ENCODE measurements around the gene TRIM27. TPM values are rescaled to one million over a fixed set of nuclear protein-coding genes. Genes with fewer than 3 reads are reported as not detected.

Gene TRIM27
- total RNA-seq, 1 donor from 2014 or later: 64.8 TPM

DNA sequence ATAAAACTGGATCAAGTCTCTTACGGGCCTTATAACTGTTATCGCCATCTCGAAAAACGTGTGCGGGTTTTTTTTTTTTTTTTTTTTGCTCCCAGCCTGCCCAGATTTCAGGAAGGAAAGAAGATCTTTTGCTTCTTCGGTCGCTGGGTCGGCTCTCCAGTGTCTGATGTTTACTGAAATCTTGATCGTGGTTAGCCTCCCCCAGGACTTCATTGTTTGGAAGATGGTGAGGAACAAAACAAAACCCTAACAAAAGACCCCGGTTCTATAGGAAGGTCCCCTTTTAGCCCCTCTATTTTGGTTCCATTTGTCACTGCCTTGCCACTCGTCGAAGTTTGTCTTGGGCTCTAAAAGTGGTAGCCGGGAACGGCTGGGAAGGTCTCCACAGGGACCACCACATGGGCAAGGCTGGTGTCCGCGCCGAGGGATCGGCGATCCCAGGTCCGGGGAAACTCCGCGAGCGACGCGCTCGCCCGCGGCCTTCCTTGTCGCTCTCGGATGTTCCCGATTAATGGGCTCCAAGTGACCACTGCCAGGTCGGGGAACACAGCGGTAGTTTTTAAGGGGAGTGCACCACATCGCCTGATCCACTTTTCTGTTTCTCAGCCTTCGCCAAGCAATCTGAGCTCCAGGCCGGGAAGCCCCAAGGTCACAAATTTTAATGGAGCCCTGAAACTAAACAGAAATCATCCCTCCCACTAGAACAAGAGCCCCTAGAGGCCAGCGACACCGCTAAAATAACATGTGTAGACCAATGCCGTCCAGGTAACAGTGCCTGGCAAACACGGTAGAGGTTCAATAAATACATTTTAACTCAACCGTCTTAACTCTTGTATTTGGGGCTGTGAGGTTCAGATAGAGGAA lies 27.0 kb downstream of the TRIM27 start:
- Mint-ChIP-seq H3K4me3 (peak overlapping the region; percentile 97), H3K4me1 (peaks cover 35% of the 10 kb centered on the region), H3K9me3 (peaks cover 2% of the 10 kb centered on the region), H3K36me3 (ENCODE audit: low read depth) (peaks cover 34% of the 10 kb centered on the region), H3K27ac (peak overlapping the region; percentile 99), H3K27me3 (peaks cover 3% of the 10 kb centered on the region)
- CTCF ChIA-PET: interaction anchor here (1.5 to 2.4 kb wide), 3 partner anchors 30 to 119 kb away, joined by 3 to 7 read pairs (median 5); no protein-coding TSS in a partner anchor
- peak; percentile 49 for DNase-seq
- peak; percentile 36 for ATAC-seq (ENCODE audit: low read depth)
- POLR2A ChIA-PET: interaction anchor here (0.7 to 3.1 kb wide), 20 partner anchors 12 to 1719 kb away, joined by 3 to 80 read pairs (median 6); partner anchors contain the start of gene TRIM27
- TF ChIP-seq, protein P1, sequence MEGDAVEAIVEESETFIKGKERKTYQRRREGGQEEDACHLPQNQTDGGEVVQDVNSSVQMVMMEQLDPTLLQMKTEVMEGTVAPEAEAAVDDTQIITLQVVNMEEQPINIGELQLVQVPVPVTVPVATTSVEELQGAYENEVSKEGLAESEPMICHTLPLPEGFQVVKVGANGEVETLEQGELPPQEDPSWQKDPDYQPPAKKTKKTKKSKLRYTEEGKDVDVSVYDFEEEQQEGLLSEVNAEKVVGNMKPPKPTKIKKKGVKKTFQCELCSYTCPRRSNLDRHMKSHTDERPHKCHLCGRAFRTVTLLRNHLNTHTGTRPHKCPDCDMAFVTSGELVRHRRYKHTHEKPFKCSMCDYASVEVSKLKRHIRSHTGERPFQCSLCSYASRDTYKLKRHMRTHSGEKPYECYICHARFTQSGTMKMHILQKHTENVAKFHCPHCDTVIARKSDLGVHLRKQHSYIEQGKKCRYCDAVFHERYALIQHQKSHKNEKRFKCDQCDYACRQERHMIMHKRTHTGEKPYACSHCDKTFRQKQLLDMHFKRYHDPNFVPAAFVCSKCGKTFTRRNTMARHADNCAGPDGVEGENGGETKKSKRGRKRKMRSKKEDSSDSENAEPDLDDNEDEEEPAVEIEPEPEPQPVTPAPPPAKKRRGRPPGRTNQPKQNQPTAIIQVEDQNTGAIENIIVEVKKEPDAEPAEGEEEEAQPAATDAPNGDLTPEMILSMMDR (IDR thresholded peaks at IDR 0.05): no peak
- intact Hi-C loops (cut with micrococcal nuclease): loop anchor here (1.0 to 5.0 kb wide), 9 partner anchors 27 to 1720 kb away; partner anchors contain the start of genes TRIM27 and TRIM39

DNA sequence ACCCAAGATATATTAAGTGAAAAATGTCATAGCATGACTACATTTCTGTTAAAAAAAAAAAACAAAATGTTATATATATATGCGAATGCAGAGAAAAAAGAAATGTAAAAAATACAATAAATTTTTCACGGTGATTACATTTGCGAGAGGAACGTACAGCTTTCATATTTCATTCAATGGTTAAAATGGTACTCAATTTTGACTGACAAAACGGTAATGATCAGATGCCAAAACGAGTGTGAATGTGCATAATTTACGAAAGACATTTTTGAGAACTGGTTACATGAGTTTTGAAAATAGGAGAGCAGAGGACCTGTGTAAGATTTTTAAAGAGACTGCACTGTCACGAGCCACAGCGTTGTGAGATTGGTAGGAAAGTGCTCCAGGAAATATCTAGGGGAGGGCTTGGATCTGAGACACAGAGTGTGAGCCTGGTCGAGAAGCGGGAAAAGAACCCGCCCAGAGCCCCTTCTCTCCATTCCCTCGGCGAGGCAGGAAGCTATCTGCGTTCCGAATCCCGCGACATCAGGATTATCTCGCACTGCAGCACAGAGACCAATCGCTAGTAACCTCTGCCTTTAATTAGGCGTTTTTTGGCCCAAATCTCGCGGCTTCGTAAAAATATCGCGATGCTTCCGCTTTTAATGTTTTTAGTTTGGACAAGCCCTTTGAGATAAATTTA lies 28.5 kb downstream of the TRIM27 start:
- peak overlapping the region; percentile 97 for H3K4me3 Mint-ChIP-seq
- H3K27ac Mint-ChIP-seq: peak overlapping the region; percentile 99
- DNase-seq: peak; percentile 66
- peaks cover 23% of the 10 kb centered on the region for H3K4me1 Mint-ChIP-seq
- H3K27me3 Mint-ChIP-seq: peaks cover 3% of the 10 kb centered on the region
- ChIA-PET POLR2A (interaction anchor here (0.6 to 3.1 kb wide), 36 partner anchors 10 to 1763 kb away, joined by 3 to 80 read pairs (median 6); partner anchors contain the start of genes TRIM27, ZNF184 and ZNF391), CTCF (interaction anchor here (0.7 to 2.4 kb wide), 4 partner anchors 28 to 121 kb away, joined by 3 to 7 read pairs (median 3); partner anchors contain the start of gene TRIM27)
- H3K36me3 Mint-ChIP-seq (ENCODE audit: low read depth): peaks cover 20% of the 10 kb centered on the region
- intact Hi-C loops (cut with micrococcal nuclease): loop anchor here (1.0 to 5.0 kb wide), 7 partner anchors 11 to 1763 kb away; partner anchors contain the start of genes TRIM39 and ZNF184
- peak; percentile 66 for ATAC-seq (ENCODE audit: low read depth)
- H3K9me3 Mint-ChIP-seq: peaks cover 2% of the 10 kb centered on the region
- TF ChIP-seq, protein P1 (IDR thresholded peaks at IDR 0.05): no peak

DNA sequence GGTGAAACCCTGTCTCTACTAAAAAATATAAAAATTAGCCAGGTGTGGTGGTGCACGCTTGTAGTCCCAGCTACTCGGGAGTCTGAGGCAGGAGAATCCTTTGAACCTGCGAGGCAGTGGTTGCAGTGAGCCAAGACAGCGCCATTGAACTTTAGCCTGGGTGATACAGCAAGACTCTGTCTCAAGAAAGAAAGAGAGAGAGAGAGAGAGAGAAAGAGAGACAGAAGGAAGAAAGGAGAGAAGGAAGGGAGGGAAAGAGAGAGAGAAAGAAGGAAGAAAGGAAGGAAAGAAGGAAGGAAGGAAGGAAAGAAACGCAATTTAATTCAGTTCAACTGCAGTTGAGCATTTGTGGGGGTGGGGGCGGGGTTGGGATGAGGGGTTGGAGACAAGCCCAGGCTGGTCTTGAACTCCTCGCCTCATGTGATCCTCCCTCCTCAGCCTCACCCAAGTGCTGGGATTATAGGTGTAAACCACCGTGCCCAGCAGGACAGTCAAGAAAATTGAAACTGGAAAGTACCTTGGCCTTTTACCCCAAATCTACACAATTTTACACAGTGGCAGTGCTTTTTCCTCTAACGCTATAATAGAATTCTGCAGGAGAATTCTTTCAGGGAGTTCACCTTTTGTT lies 30.5 kb downstream of the TRIM27 start:
- H3K27ac Mint-ChIP-seq: no peak overlapping the region
- intact Hi-C loops (cut with micrococcal nuclease): no loop called here
- POLR2A ChIA-PET: no interaction called here

DNA sequence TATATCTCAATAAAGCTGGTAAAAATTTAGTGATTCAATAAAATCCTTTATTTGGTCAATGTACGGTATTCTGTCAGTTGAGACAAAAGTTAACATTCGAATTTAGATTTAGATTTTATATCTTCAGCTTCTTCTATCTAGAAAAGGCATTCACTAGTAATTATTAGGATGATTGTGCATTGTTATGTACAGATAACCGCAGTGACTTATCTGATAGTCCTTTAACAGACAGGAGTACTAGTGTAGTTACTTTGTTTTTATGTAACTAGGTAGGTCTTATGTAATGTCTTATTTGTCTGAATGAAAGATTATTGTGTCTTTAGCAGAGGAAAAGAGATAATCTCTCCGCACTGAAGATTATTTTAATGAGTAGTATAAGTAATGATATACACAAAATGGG lies 31.3 kb downstream of the TRIM27 start:
- Mint-ChIP-seq H3K4me3 (no peak overlapping the region), H3K27me3 (peaks cover 3% of the 10 kb centered on the region), H3K4me1 (peaks cover 14% of the 10 kb centered on the region), H3K36me3 (ENCODE audit: low read depth) (peaks cover 16% of the 10 kb centered on the region), H3K27ac (no peak overlapping the region), H3K9me3 (peaks cover 2% of the 10 kb centered on the region)
- ATAC-seq (ENCODE audit: low read depth) (no peak), DNase-seq (no peak)
- ChIA-PET CTCF (no interaction called here), POLR2A (no interaction called here)
- intact Hi-C loops (cut with micrococcal nuclease): no loop called here
- TF ChIP-seq, protein P1 (IDR thresholded peaks at IDR 0.05): no peak

More for the DNA sequence above, 30.5 kb downstream of the TRIM27 start:
- peak overlapping the region; percentile 29 for H3K4me3 Mint-ChIP-seq
- H3K4me1 Mint-ChIP-seq: peaks cover 18% of the 10 kb centered on the region
- CTCF ChIA-PET: interaction anchor here (0.6 kb wide), 1 partner anchor 31 kb away, joined by 3 read pairs; no protein-coding TSS in a partner anchor
- H3K36me3 Mint-ChIP-seq (ENCODE audit: low read depth): peaks cover 16% of the 10 kb centered on the region
- no peak for DNase-seq
- no peak for ATAC-seq (ENCODE audit: low read depth)
- peaks cover 3% of the 10 kb centered on the region for H3K27me3 Mint-ChIP-seq
- H3K9me3 Mint-ChIP-seq: peaks cover 2% of the 10 kb centered on the region
- TF ChIP-seq, protein P1 (IDR thresholded peaks at IDR 0.05): no peak
